Neural cell (in vitro differentiated cells): ENCODE results near the gene STARD10. TPM values are rescaled to one million over a fixed set of nuclear protein-coding genes. Genes with fewer than 3 reads are reported as not detected.

Source experiments
- H2AFZ ChIP-seq: fragments of 200-600, 300-800 bp; sonication (generic), shearing (Covaris generic); 2 replicates; pipeline ENCODE4 v1.6.0; 2014; ENCODE audit warnings: low read depth, mild to moderate bottlenecking, antibody characterized with exemption, low read length, moderate library complexity
- H3F3A ChIP-seq: fragments of 200-600 bp; shearing (Covaris generic); 2 replicates; pipeline ENCODE4 v1.6.1; 2016; ENCODE audit warnings: mild to moderate bottlenecking, moderate library complexity, mixed read lengths, antibody characterized with exemption, low read length; ENCODE audit not compliant: insufficient read depth, poor library complexity, severe bottlenecking
- H3K27ac ChIP-seq: fragments of 200-600, 300-800 bp; sonication (generic), shearing (Covaris generic); 2 replicates; pipeline ENCODE4 v1.5.1; 2014; ENCODE audit warnings: mild to moderate bottlenecking, low read length, moderate library complexity
- H3K27me3 ChIP-seq: fragments of 300-800, 200-600 bp; sonication (generic), shearing (Covaris generic); 2 replicates; pipeline ENCODE4 v1.6.0; 2014; ENCODE audit warnings: mild to moderate bottlenecking, low read depth, low read length, moderate library complexity; ENCODE audit not compliant: insufficient read depth
- H3K36me3 ChIP-seq: fragments of 300-800, 200-600 bp; sonication (generic), shearing (Covaris generic); 2 replicates; pipeline ENCODE4 v1.5.1; 2014; ENCODE audit warnings: mild to moderate bottlenecking, antibody characterized with exemption, low read length, moderate library complexity; ENCODE audit not compliant: insufficient read depth
- H3K4me2 ChIP-seq: fragments of 300-800, 200-600 bp; sonication (generic), shearing (Covaris generic); 2 replicates; pipeline ENCODE4 v1.6.0; 2014; ENCODE audit warnings: mild to moderate bottlenecking, low read length
- H3K4me3 ChIP-seq: fragments of 300-800, 200-600 bp; sonication (generic), shearing (Covaris generic); 2 replicates; pipeline ENCODE4 v1.5.1; 2014; ENCODE audit warnings: mild to moderate bottlenecking, low read length, moderate library complexity
- H3K79me2 ChIP-seq: fragments of 200-600 bp; shearing (Covaris generic); replicated peaks from 2 replicates; pipeline ENCODE4 v1.6.0; 2014; ENCODE audit warnings: mild to moderate bottlenecking, low read length, moderate library complexity; ENCODE audit not compliant: insufficient read depth
- H3K9ac ChIP-seq: fragments of 300-800, 200-600 bp; sonication (generic), shearing (Covaris generic); 2 replicates; pipeline ENCODE4 v1.6.1; 2016; ENCODE audit warnings: mild to moderate bottlenecking, low read length, mixed read lengths
- H3K9me2 ChIP-seq: fragments of 200-600 bp; shearing (Covaris generic); 2 replicates; pipeline ENCODE4 v1.6.1; 2016; ENCODE audit warnings: mild to moderate bottlenecking, low read length, mixed read lengths; ENCODE audit not compliant: insufficient read depth
- H3K9me3 ChIP-seq: fragments of 200-600, 300-800 bp; sonication (generic), shearing (Covaris generic); 2 replicates; pipeline ENCODE4 v1.6.1; 2016; ENCODE audit warnings: mild to moderate bottlenecking, mixed run types, low read length, moderate library complexity, mixed read lengths
- H4K20me1 ChIP-seq: fragments of 200-600 bp; shearing (Covaris generic); 2 replicates; pipeline ENCODE4 v1.6.1; 2016; ENCODE audit warnings: mild to moderate bottlenecking, mixed run types; ENCODE audit not compliant: insufficient read depth
- EP300 ChIP-seq: fragments of 450-650 bp; conservative IDR thresholded peaks from 2 replicates; pipeline ENCODE4 v1.6.1; 2014; ENCODE audit warnings: antibody characterized with exemption, mild to moderate bottlenecking, moderate library complexity; ENCODE audit not compliant: poor library complexity, severe bottlenecking
- EZH2 ChIP-seq: fragments of 200-600, 300-800 bp; shearing (Covaris generic), sonication (generic); IDR thresholded peaks from 2 replicates; pipeline ENCODE4 v1.6.1; 2014; ENCODE audit warnings: antibody characterized with exemption, low read length, borderline replicate concordance, mild to moderate bottlenecking; ENCODE audit not compliant: insufficient read depth, poor library complexity, severe bottlenecking
- MXI1 ChIP-seq: fragments of 450-650 bp; conservative IDR thresholded peaks from 2 replicates; pipeline ENCODE4 v1.6.1; 2014; ENCODE audit warnings: antibody characterized with exemption, mild to moderate bottlenecking; ENCODE audit not compliant: poor library complexity, severe bottlenecking
- POLR2AphosphoS5 ChIP-seq: IDR thresholded peaks from 2 replicates; pipeline ENCODE4 v1.6.1; 2012
- RAD21 ChIP-seq: fragments of 450-650 bp; conservative IDR thresholded peaks from 2 replicates; pipeline ENCODE4 v1.6.1; 2014; ENCODE audit warnings: antibody characterized with exemption, mild to moderate bottlenecking, moderate library complexity
- REST ChIP-seq: IDR thresholded peaks from 2 replicates; pipeline ENCODE4 v1.6.1; 2012; ENCODE audit warnings: borderline replicate concordance
- SMC3 ChIP-seq: fragments of 450-650 bp; conservative IDR thresholded peaks from 2 replicates; pipeline ENCODE4 v1.6.1; 2014; ENCODE audit warnings: antibody characterized with exemption, mild to moderate bottlenecking, moderate library complexity; ENCODE audit not compliant: poor library complexity
- TAF1 ChIP-seq: IDR thresholded peaks from 2 replicates; pipeline ENCODE4 v1.6.1; 2012; ENCODE audit warnings: low read depth
- polyA plus RNA-seq: library from polyadenylated mRNA; depleted of rRNA; stranded (reverse); fragments of >200 nt; gene quantifications from 2 replicates; pipeline ENCODE4 v1.2.3, GENCODE V29; 2014
- TF ChIP-seq, protein P1 (sequence below): fragments of 450-650 bp; IDR thresholded peaks from 2 replicates; pipeline ENCODE4 v1.5.1; 2014; ENCODE audit warnings: antibody characterized with exemption, mild to moderate bottlenecking, moderate library complexity; ENCODE audit not compliant: poor library complexity, severe bottlenecking

STARD10 gene
- polyA plus RNA-seq, 1 donor from 2014 or later = 29.0 TPM

GRCh38 chr11:72716290-72716689, 77.6 kb downstream of the STARD10 start:
- TF ChIP-seq MXI1 (peak; percentile 75), SMC3 (no peak), REST (no peak), EP300 (no peak), RAD21 (peak; percentile 19), EZH2 (no peak), TAF1 (no peak), POLR2AphosphoS5 (no peak)
- TF ChIP-seq, protein P1, sequence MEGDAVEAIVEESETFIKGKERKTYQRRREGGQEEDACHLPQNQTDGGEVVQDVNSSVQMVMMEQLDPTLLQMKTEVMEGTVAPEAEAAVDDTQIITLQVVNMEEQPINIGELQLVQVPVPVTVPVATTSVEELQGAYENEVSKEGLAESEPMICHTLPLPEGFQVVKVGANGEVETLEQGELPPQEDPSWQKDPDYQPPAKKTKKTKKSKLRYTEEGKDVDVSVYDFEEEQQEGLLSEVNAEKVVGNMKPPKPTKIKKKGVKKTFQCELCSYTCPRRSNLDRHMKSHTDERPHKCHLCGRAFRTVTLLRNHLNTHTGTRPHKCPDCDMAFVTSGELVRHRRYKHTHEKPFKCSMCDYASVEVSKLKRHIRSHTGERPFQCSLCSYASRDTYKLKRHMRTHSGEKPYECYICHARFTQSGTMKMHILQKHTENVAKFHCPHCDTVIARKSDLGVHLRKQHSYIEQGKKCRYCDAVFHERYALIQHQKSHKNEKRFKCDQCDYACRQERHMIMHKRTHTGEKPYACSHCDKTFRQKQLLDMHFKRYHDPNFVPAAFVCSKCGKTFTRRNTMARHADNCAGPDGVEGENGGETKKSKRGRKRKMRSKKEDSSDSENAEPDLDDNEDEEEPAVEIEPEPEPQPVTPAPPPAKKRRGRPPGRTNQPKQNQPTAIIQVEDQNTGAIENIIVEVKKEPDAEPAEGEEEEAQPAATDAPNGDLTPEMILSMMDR = no peak
- H3K27me3 ChIP-seq = no peaks in the 10 kb centered on the region
- peak overlapping the region; percentile 9 for H3K4me3 ChIP-seq
- peak overlapping the region; percentile 27 for H3K9ac ChIP-seq
- no peak overlapping the region for H3K4me2 ChIP-seq
- H3K27ac ChIP-seq = peak overlapping the region; percentile 44
- no peaks in the 10 kb centered on the region for H3K79me2 ChIP-seq
- H3F3A ChIP-seq = no peaks in the 10 kb centered on the region
- no peaks in the 10 kb centered on the region for H3K9me3 ChIP-seq
- H2AFZ ChIP-seq = no peak overlapping the region
- H4K20me1 ChIP-seq = no peaks in the 10 kb centered on the region
- no peaks in the 10 kb centered on the region for H3K36me3 ChIP-seq
- no peaks in the 10 kb centered on the region for H3K9me2 ChIP-seq

DNA sequence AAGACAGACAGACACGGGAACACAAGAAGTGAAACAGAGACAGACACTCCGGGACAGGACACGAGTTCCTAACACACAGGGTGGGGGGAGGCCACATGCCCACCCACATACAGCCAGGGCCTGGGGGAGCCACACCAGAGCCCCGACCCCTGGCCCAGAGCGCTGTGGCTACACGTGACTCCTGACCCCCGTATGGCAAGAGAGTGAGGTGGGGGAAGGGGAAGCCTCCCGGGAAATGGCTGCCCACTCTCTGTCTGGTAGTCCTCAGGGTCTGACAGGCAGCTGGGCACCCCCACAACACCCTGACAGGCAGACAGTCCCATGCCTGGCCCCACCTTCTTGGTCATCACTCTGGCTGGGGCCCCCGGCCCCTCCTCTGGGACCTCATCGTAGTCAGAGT, 81.0 kb downstream of the STARD10 start:
- Histone ChIP-seq H3K4me3 (no peak overlapping the region), H3K4me2 (no peak overlapping the region), H3K9me3 (no peaks in the 10 kb centered on the region), H3K79me2 (no peaks in the 10 kb centered on the region), H3K9ac (no peak overlapping the region), H4K20me1 (no peaks in the 10 kb centered on the region), H3K36me3 (no peaks in the 10 kb centered on the region), H3K27me3 (no peaks in the 10 kb centered on the region), H3F3A (no peaks in the 10 kb centered on the region), H3K27ac (no peak overlapping the region), H3K9me2 (no peaks in the 10 kb centered on the region), H2AFZ (no peak overlapping the region)
- TF ChIP-seq, protein P1 = no peak
- TF ChIP-seq MXI1 = no peak
